Parathyroid adenoma (tissue), 2 donors: ENCODE results near the gene RBM18.

Experiments used
- H2AFZ ChIP-seq: fragments of 300-600 bp; sonication (generic); one replicate; pipeline ENCODE4 v1.7.0; 2017; ENCODE audit warnings: antibody characterized with exemption, mild to moderate bottlenecking
- H3K27ac ChIP-seq: fragments of 300-600 bp; sonication (generic); one replicate; pipeline ENCODE4 v1.7.0; 2017
- H3K27me3 ChIP-seq: fragments of 300-600 bp; sonication (generic); one replicate; pipeline ENCODE4 v1.7.0; 2017; ENCODE audit warnings: low read length; ENCODE audit not compliant: control insufficient read depth, insufficient read depth
- H3K36me3 ChIP-seq: fragments of 300-600 bp; sonication (generic); one replicate; pipeline ENCODE4 v1.7.0; 2017; ENCODE audit warnings: low read length; ENCODE audit not compliant: control insufficient read depth, insufficient read depth
- H3K4me1 ChIP-seq: fragments of 300-600 bp; sonication (generic); one replicate; pipeline ENCODE4 v1.7.0; 2017; ENCODE audit warnings: control low read depth
- H3K4me2 ChIP-seq: fragments of 300-600 bp; sonication (generic); one replicate; pipeline ENCODE4 v1.7.0; 2017; ENCODE audit warnings: low read length
- H3K4me3 ChIP-seq: fragments of 300-600 bp; sonication (generic); one replicate; pipeline ENCODE4 v1.7.0; 2017; ENCODE audit warnings: low read depth, low read length
- H3K79me2 ChIP-seq: fragments of 300-600 bp; sonication (generic); one replicate; pipeline ENCODE4 v1.7.0; 2017; ENCODE audit warnings: control low read depth
- H3K9ac ChIP-seq: fragments of 300-600 bp; sonication (generic); one replicate; pipeline ENCODE4 v1.7.0; 2017; ENCODE audit warnings: mild to moderate bottlenecking
- H3K9me3 ChIP-seq: fragments of 300-600 bp; sonication (generic); one replicate; pipeline ENCODE4 v1.7.0; 2017; ENCODE audit warnings: low read length; ENCODE audit not compliant: control insufficient read depth
- TF ChIP-seq, protein P1 (sequence below): fragments of 300-600 bp; sonication (generic); IDR thresholded peaks from one replicate; pipeline ENCODE4 v1.7.0; 2017; ENCODE audit warnings: antibody characterized with exemption, mild to moderate bottlenecking
- donor health status: primary hyperparathyroidism.

The RBM18 gene

DNA sequence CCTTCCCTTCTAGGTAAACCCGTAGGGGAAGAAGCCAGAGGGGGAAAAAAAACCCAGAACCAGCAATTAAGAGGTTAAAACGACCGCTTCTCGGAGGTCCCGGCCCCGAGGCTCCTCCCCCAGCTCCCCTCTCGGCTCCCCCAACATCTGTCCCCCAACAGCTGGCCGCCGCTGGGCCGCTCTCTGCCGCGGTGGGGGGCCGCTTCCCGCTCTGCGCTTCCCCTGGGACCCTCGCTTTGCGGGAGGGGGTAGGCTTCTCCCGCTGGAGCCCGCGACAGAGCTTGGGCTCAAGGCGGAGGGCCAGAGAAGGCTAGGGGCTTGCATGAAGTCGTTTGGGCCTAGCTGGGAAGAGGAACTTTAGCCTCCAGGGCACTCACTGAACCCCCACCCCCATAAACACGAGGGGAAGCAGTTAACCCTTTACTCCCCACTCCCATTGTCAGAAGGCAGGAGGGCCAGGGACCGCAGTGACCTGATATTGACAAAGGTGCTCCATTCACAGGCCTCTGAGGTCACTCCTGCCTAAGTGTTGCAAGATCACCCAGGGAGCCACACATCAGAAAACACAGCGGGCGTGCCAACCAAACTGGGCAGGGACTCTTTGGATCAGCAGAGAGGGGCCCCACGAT is 43.3 kb downstream of the RBM18 start:
- no peak overlapping the region for H3K4me3 ChIP-seq
- H3K4me1 ChIP-seq, result no peaks in the 10 kb centered on the region
- no peaks in the 10 kb centered on the region for H3K9me3 ChIP-seq
- H2AFZ ChIP-seq, result no peak overlapping the region
- no peak overlapping the region for H3K27ac ChIP-seq
- H3K36me3 ChIP-seq, result no peaks in the 10 kb centered on the region
- no peaks in the 10 kb centered on the region for H3K79me2 ChIP-seq
- H3K4me2 ChIP-seq, result no peak overlapping the region
- TF ChIP-seq, protein P1, sequence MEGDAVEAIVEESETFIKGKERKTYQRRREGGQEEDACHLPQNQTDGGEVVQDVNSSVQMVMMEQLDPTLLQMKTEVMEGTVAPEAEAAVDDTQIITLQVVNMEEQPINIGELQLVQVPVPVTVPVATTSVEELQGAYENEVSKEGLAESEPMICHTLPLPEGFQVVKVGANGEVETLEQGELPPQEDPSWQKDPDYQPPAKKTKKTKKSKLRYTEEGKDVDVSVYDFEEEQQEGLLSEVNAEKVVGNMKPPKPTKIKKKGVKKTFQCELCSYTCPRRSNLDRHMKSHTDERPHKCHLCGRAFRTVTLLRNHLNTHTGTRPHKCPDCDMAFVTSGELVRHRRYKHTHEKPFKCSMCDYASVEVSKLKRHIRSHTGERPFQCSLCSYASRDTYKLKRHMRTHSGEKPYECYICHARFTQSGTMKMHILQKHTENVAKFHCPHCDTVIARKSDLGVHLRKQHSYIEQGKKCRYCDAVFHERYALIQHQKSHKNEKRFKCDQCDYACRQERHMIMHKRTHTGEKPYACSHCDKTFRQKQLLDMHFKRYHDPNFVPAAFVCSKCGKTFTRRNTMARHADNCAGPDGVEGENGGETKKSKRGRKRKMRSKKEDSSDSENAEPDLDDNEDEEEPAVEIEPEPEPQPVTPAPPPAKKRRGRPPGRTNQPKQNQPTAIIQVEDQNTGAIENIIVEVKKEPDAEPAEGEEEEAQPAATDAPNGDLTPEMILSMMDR, result no peak
- no peak overlapping the region for H3K9ac ChIP-seq
- H3K27me3 ChIP-seq, result peaks cover 6% of the 10 kb centered on the region

DNA sequence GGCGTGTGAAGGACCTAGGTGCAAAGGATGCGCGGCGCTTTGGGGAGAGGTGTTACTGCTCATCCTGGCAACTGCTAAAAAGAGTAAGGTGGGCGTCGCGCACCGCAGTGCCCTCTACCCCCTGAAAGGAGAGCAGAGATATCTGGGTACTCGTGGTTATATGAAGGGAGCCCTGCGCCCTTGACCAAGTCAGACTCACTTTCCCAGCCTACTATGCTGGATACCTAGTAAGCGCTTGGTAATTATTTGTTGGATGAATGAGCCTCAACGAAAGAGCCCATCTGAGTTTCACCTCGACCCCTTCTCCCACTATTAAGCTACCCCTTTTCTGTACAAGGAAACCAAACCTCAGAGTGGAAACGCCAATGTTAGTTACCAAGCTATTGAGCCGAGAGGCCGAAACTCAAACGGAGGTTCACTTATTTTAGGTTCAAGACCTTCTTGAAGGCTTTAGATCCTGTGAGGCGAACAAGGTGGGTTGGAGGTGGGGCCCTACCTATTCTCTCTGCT is 43.9 kb downstream of the RBM18 start:
- no peak overlapping the region for H3K27ac ChIP-seq
- H3K27me3 ChIP-seq, result peaks cover 5% of the 10 kb centered on the region
- no peaks in the 10 kb centered on the region for H3K4me1 ChIP-seq
- TF ChIP-seq, protein P1, result no peak
- no peak overlapping the region for H2AFZ ChIP-seq
- no peak overlapping the region for H3K4me2 ChIP-seq
- no peaks in the 10 kb centered on the region for H3K79me2 ChIP-seq
- no peaks in the 10 kb centered on the region for H3K36me3 ChIP-seq
- H3K9ac ChIP-seq, result no peak overlapping the region
- no peak overlapping the region for H3K4me3 ChIP-seq
- no peaks in the 10 kb centered on the region for H3K9me3 ChIP-seq

DNA sequence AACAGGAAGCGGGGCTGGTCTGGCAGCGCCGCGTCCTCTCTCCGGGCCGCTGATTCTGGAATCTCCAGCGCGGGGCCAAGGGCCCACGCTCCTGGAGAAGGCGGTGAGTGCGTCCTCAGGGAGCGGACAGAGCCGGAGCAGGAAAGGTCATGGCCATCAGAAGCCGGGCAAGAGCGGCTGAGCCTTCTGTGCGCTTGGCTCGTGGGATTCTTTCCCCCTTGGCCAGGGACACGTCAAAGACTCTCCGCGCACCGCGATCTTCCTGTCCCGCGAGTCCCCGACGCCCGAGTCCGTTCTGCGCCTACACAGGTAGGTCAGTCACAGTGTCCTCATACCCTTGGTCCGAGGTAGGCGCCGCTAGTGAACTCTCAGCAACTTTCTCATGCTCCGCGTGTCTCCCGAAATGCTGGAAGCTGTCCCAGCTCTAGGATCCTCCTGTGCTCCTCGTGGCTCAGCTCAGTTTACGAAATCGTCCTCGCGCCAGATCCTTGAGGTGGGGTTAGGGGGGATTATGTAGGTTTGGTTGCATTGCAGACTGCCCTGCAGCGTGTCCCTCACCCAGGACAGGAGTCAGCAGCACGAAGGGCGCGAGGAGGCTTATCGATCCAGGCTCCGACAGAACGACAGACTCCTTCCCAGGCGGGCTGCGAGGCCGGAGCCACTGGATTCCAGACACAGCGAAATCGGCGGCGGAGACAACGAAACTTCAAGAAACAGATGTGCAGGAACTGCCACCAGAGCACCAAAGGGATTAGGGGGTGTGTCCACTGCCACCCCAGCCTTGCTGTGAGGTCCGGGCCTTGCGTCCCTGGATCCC is 44.6 kb downstream of the RBM18 start:
- Histone ChIP-seq H3K27me3 (peaks cover 5% of the 10 kb centered on the region), H2AFZ (no peak overlapping the region), H3K79me2 (no peaks in the 10 kb centered on the region), H3K27ac (no peak overlapping the region), H3K36me3 (no peaks in the 10 kb centered on the region), H3K4me1 (no peaks in the 10 kb centered on the region), H3K4me2 (peak overlapping the region; percentile 61), H3K9me3 (no peaks in the 10 kb centered on the region), H3K4me3 (no peak overlapping the region), H3K9ac (no peak overlapping the region)
- TF ChIP-seq, protein P1, result no peak

DNA sequence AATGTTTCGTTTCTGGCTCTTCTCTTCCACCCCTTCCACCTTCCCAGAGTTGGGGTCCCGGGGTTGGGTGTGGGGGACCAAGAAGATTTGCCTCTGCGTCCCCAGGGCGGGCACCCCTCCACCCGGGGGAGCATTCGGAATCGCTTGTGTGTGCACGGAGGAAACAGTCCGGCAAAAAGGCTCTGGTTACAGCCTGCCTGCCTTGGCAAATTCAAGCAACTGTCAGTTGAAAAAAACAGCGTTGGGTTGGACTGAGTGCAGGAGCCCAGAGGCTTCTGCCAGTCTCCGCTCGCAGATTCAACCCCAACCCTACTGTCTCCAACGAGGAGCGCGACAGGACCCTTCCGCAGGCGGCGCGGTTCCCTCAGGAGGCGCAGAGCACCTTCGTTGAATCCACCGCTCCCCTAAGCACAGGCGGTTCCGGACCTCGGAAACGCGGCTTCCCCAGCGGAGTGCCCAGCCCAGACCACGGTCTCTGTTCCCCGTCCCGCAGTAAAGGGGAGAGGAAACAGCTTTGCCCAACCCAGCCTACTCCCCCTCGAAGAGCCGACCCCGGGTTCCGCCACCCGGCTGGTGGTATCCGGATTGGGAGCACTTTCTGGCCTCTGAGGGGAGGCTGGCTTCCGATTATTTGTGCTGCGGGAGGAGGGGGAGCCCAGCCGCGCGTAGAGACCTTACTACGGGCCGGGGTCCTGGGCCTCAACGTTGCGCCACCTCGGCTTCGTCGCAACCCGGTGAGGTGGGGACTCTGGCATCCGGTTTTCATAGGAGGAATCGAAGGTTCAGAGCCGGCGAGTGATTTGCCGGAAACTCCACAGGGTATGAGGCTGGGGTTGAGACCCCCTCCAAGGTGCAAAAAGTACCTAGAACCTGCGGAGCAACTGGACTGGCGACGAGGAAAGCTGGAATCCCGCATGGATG is 45.4 kb downstream of the RBM18 start:
- Histone ChIP-seq H2AFZ (no peak overlapping the region), H3K4me2 (peak overlapping the region; percentile 61)

More for the DNA sequence above, 45.4 kb downstream of the RBM18 start:
- H3K79me2 ChIP-seq, result no peaks in the 10 kb centered on the region
- H3K4me3 ChIP-seq, result peak overlapping the region; percentile 17
- peaks cover 5% of the 10 kb centered on the region for H3K27me3 ChIP-seq
- no peak overlapping the region for H3K9ac ChIP-seq
- no peaks in the 10 kb centered on the region for H3K9me3 ChIP-seq
- no peaks in the 10 kb centered on the region for H3K4me1 ChIP-seq
- no peak overlapping the region for H3K27ac ChIP-seq
- TF ChIP-seq, protein P1, result no peak
- no peaks in the 10 kb centered on the region for H3K36me3 ChIP-seq
